LNCaP clone FGC (cell line): ENCODE measurements around the gene DNAH10.

Experiments used
- DNase-seq: peaks from one replicate; pipeline ENCODE4 v3.0.0-alpha.2; 2011; ENCODE audit warnings: low read depth
- H3K4me3 ChIP-seq: 2 replicates; pipeline ENCODE4 v1.5.1; 2011; ENCODE audit warnings: mild to moderate bottlenecking, low read depth, low read length, control low read depth
- TF ChIP-seq, protein P1 (sequence below): IDR thresholded peaks from 2 replicates; pipeline ENCODE4 v1.5.1; 2012; ENCODE audit warnings: mild to moderate bottlenecking; ENCODE audit not compliant: control insufficient read depth, insufficient read depth; ENCODE audit errors: extremely low read depth

Gene DNAH10

GRCh38 chr12:123764109-123764508 lies 2.0 kb downstream of the DNAH10 start:
- TF ChIP-seq, protein P1, sequence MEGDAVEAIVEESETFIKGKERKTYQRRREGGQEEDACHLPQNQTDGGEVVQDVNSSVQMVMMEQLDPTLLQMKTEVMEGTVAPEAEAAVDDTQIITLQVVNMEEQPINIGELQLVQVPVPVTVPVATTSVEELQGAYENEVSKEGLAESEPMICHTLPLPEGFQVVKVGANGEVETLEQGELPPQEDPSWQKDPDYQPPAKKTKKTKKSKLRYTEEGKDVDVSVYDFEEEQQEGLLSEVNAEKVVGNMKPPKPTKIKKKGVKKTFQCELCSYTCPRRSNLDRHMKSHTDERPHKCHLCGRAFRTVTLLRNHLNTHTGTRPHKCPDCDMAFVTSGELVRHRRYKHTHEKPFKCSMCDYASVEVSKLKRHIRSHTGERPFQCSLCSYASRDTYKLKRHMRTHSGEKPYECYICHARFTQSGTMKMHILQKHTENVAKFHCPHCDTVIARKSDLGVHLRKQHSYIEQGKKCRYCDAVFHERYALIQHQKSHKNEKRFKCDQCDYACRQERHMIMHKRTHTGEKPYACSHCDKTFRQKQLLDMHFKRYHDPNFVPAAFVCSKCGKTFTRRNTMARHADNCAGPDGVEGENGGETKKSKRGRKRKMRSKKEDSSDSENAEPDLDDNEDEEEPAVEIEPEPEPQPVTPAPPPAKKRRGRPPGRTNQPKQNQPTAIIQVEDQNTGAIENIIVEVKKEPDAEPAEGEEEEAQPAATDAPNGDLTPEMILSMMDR: no peak
- DNase-seq: no peak

GRCh38 chr12:123765504-123766035 lies 3.5 kb downstream of the DNAH10 start:
- TF ChIP-seq, protein P1: no peak
- DNase-seq: no peak

More at GRCh38 chr12:123764109-123764508, 2.0 kb downstream of the DNAH10 start:
- H3K4me3 ChIP-seq: no peak overlapping the region

GRCh38 chr12:123767613-123768012 lies 5.5 kb downstream of the DNAH10 start:
- TF ChIP-seq, protein P1: no peak
- H3K4me3 ChIP-seq: no peak overlapping the region
- no peak for DNase-seq

More at GRCh38 chr12:123765504-123766035, 3.5 kb downstream of the DNAH10 start:
- no peak overlapping the region for H3K4me3 ChIP-seq

GRCh38 chr12:123771261-123771660 lies 9.2 kb downstream of the DNAH10 start:
- TF ChIP-seq, protein P1: no peak
- no peak for DNase-seq
- H3K4me3 ChIP-seq: no peak overlapping the region

DNA sequence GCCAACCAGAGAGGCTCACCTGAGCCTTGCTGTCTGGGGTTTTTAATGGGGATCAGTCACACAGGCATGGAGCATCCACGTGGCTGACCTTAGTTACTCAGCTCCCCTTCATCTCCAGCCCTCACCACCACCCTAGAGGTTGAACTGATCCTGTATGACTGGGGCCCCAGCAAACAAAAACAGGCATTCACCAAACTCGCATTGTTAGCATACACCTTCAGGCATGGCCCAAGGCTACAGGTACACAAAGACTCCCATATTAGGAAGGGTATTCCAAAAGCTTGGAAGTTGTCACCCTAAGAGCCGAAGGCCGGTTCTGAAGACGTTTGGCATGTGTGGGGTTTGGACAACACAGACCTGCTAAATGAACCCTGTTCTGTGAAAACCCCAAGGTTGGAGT lies 10.0 kb downstream of the DNAH10 start:
- no peak for DNase-seq
- TF ChIP-seq, protein P1: no peak
- H3K4me3 ChIP-seq: no peak overlapping the region

DNA sequence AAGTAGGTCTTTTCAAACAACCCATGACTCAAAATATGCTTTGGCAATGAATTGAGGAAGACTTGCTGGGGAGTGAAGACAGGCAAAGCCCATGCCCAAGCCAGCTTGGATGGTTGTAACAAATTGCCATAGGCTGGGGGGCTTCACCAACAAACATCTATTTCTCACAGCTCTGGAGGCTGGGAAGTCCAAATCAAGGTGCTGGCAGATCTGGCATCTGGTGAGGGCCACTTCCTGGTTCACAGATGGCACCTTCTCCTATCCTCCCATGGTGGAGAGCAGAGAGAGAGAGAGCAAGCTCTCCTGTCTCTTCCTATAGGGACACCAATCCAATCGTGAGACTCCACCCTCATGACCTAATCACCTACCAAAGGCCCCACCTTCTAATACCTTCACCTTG lies 11.3 kb downstream of the DNAH10 start:
- TF ChIP-seq, protein P1: no peak
- no peak overlapping the region for H3K4me3 ChIP-seq
- DNase-seq: no peak

DNA sequence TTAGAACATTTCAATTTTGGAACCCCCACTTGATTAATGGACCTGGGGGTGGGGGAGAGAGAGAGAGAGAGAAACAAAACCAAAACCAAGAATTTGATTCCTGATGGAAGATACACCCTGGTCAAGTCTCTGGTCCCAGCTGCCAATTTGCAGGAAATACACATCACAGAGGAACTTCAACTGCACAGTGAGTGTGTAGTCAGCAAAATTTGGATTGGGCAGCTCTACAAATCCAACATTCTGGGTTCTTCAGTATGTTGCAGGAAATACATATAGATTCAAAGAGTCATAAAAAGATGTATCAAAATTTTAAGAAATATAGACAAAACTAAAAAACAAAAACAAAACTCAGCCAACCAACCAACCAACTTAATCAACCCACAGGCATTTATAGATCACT lies 17.4 kb downstream of the DNAH10 start:
- TF ChIP-seq, protein P1: no peak
- H3K4me3 ChIP-seq: no peak overlapping the region
- no peak for DNase-seq
